IMR-90 (cell line): ENCODE data around the gene MIOX. TPM values are rescaled to one million over a fixed set of nuclear protein-coding genes. Genes with fewer than 3 reads are reported as not detected.

ENCODE experiments used
- ATAC-seq: fragments of 200-7000 bp; cut with Tn5 transposase; 2 replicates; pipeline ENCODE4 v1.9.1; 2020; ENCODE audit warnings: low read depth, mild to moderate bottlenecking, moderate library complexity
- BruUV-seq: library from RNA; stranded (reverse); fragments of 400-500 nt; replicated peaks from 2 replicates; lab custom pipeline; 2021; lab: Mats Ljungman, UMichigan
- CTCF ChIA-PET: fragments of 300-600 bp; formaldehyde crosslinking; extraction: SDS; loops from one replicate; lab custom pipeline; 2021; ENCODE audit warnings: antibody characterized with exemption; lab: Yijun Ruan, JAX
- POLR2A ChIA-PET: fragments of 300-600 bp; sonication (Branson Sonifier 250); formaldehyde crosslinking; loops from one replicate; lab custom pipeline; 2022; ENCODE audit warnings: antibody characterized with exemption; ENCODE audit not compliant: unreplicated experiment; lab: Charles Lee
- DNase-seq: peaks from one replicate; pipeline ENCODE4 v3.0.0; 2013
- H2AFZ ChIP-seq: replicated peaks from 2 replicates; pipeline ENCODE3; 2013; ENCODE audit warnings: low read length, mild to moderate bottlenecking; ENCODE audit not compliant: poor library complexity
- H2AK5ac ChIP-seq: 2 replicates; pipeline ENCODE4 v1.6.1; 2013; ENCODE audit warnings: low read depth, low read length, inconsistent platforms
- H2AK9ac ChIP-seq: replicated peaks from 2 replicates; pipeline ENCODE3; 2013; ENCODE audit warnings: mild to moderate bottlenecking, low read depth, low read length, moderate library complexity; ENCODE audit not compliant: poor library complexity
- H2BK120ac ChIP-seq: 2 replicates; pipeline ENCODE4 v1.6.1; 2013; ENCODE audit warnings: low read depth, low read length, inconsistent platforms
- H2BK15ac ChIP-seq: 3 replicates; pipeline ENCODE4 v1.6.1; 2013; ENCODE audit warnings: low read depth, low read length, inconsistent platforms
- H2BK20ac ChIP-seq: 2 replicates; pipeline ENCODE4 v1.6.1; 2013; ENCODE audit warnings: low read depth, mild to moderate bottlenecking, inconsistent platforms, low read length, moderate library complexity
- H2BK5ac ChIP-seq: 2 replicates; pipeline ENCODE4 v1.6.1; 2013; ENCODE audit warnings: mild to moderate bottlenecking, low read depth, low read length, inconsistent platforms; ENCODE audit not compliant: poor library complexity, severe bottlenecking
- H3K14ac ChIP-seq: replicated peaks from 2 replicates; pipeline ENCODE4 v1.6.1; 2013; ENCODE audit warnings: low read depth, low read length, inconsistent platforms
- H3K18ac ChIP-seq: 2 replicates; pipeline ENCODE4 v1.6.1; 2013; ENCODE audit warnings: low read depth, low read length, control low read depth
- H3K23ac ChIP-seq: 2 replicates; pipeline ENCODE4 v1.6.1; 2013; ENCODE audit warnings: low read depth, low read length, inconsistent platforms
- H3K27ac ChIP-seq: 2 replicates; pipeline ENCODE4 v1.5.1; 2013; ENCODE audit warnings: mild to moderate bottlenecking, control low read depth, low read length; ENCODE audit not compliant: insufficient read depth
- H3K27me3 ChIP-seq: 2 replicates; pipeline ENCODE4 v1.6.1; 2013; ENCODE audit warnings: low read length; ENCODE audit not compliant: control insufficient read depth, insufficient read depth
- H3K36me3 ChIP-seq: 2 replicates; pipeline ENCODE4 v1.6.1; 2013; ENCODE audit warnings: low read length, mixed read lengths; ENCODE audit not compliant: control insufficient read depth, insufficient read depth
- H3K4ac ChIP-seq: 2 replicates; pipeline ENCODE4 v1.6.1; 2013; ENCODE audit warnings: low read depth, low read length, inconsistent platforms
- H3K4me1 ChIP-seq: 2 replicates; pipeline ENCODE4 v1.6.1; 2013; ENCODE audit warnings: low read length, mixed read lengths; ENCODE audit not compliant: control insufficient read depth, insufficient read depth
- H3K4me2 ChIP-seq: 2 replicates; pipeline ENCODE4 v1.6.1; 2013; ENCODE audit warnings: low read depth, mild to moderate bottlenecking, control low read depth, low read length, moderate library complexity
- H3K4me3 ChIP-seq: 2 replicates; pipeline ENCODE4 v1.5.1; 2013; ENCODE audit warnings: low read depth, mild to moderate bottlenecking, control low read depth, low read length, moderate library complexity; ENCODE audit not compliant: insufficient read depth
- H3K56ac ChIP-seq: 2 replicates; pipeline ENCODE4 v1.6.1; 2013; ENCODE audit warnings: low read length, inconsistent platforms; ENCODE audit not compliant: insufficient read depth; ENCODE audit errors: extremely low read depth
- H3K79me1 ChIP-seq, 2 experiments: 2 replicates each; pipeline ENCODE4 v1.6.1; 2013; ENCODE audit warnings: low read length in 2 of 2, inconsistent platforms in 1 of 2, low read depth in 1 of 2
- H3K9ac ChIP-seq: 2 replicates; pipeline ENCODE4 v1.6.1; 2013; ENCODE audit warnings: low read depth, low read length, control low read depth
- H3K9me1 ChIP-seq: 2 replicates; pipeline ENCODE4 v1.6.1; 2013; ENCODE audit warnings: low read length, inconsistent platforms; ENCODE audit not compliant: insufficient read depth
- H3K9me3 ChIP-seq: 2 replicates; pipeline ENCODE4 v1.6.1; 2013; ENCODE audit warnings: low read length; ENCODE audit not compliant: control insufficient read depth, insufficient read depth
- H4K20me1 ChIP-seq: 2 replicates; pipeline ENCODE4 v1.6.1; 2013; ENCODE audit warnings: low read length, inconsistent platforms; ENCODE audit not compliant: insufficient read depth
- H4K5ac ChIP-seq: 2 replicates; pipeline ENCODE4 v1.6.1; 2013; ENCODE audit warnings: mild to moderate bottlenecking, low read depth, low read length, control low read depth
- H4K8ac ChIP-seq, 2 experiments: 2 replicates each; pipeline ENCODE4 v1.6.1; 2013; ENCODE audit warnings: low read depth in 2 of 2, low read length in 2 of 2, control low read depth in 1 of 2, inconsistent platforms in 1 of 2
- H4K91ac ChIP-seq: 2 replicates; pipeline ENCODE4 v1.6.1; 2013; ENCODE audit warnings: low read depth, low read length, inconsistent platforms; ENCODE audit not compliant: insufficient read depth
- MAZ ChIP-seq: IDR thresholded peaks from 2 replicates; pipeline ENCODE4 v1.6.1; 2012; ENCODE audit warnings: low read depth, mild to moderate bottlenecking, low read length, improper control_type of control experiment, moderate library complexity, borderline replicate concordance
- NFE2L2 ChIP-seq: fragments of 150-350 bp; IDR thresholded peaks from 2 replicates; pipeline ENCODE4 v1.6.1; 2016; ENCODE audit warnings: low read depth, mild to moderate bottlenecking, low read length
- POLR2A ChIP-seq: IDR thresholded peaks from 2 replicates; pipeline ENCODE4 v1.6.1; 2012; ENCODE audit warnings: mild to moderate bottlenecking, low read depth, low read length
- RAD21 ChIP-seq: IDR thresholded peaks from 2 replicates; pipeline ENCODE4 v1.6.1; 2012; ENCODE audit warnings: low read length, improper control_type of control experiment
- WGBS, 2 experiments: methylation state at CpG; one replicate each; pipeline versions ENCODE4 v1.1.5 to v1.1.7; 2013; ENCODE audit warnings: missing lambda C conversion rate in 2 of 2; ENCODE audit not compliant: insufficient read length in 1 of 2; ENCODE audit errors: extremely low coverage in 2 of 2; 5-methylcytosine and 5-hydroxymethylcytosine counted together
- dilution Hi-C: fragments of 300-500 bp; cut with HindIII; formaldehyde crosslinking; loops from one replicate; pipeline ENCODE4 v1.14.3; 2018; ENCODE audit warnings: low sequenced_read_pairs; ENCODE audit not compliant: unreplicated experiment
- in situ Hi-C: fragments of 300-500 bp; cut with MboI; formaldehyde crosslinking; loops from 3 replicates; pipeline ENCODE4 v1.14.3; 2019; ENCODE audit warnings: low sequenced_read_pairs, inconsistent platforms, mixed read lengths
- intact Hi-C: fragments of 100-400 bp; cut with micrococcal nuclease; formaldehyde crosslinking; loops from 2 replicates; pipeline ENCODE4 v1.10.0; 2022
- polyA plus RNA-seq, 3 experiments: library from polyadenylated mRNA; depleted of rRNA; stranded (reverse); fragments of >200 nt; gene quantifications; 2 replicates each; pipeline ENCODE4 v1.2.3, GENCODE V29; 2012; ENCODE audit warnings: low replicate concordance in 1 of 3
- total RNA-seq: library from RNA; depleted of rRNA; stranded (reverse); fragments of >200 nt; gene quantifications from 2 replicates; pipeline ENCODE4 v1.2.3, GENCODE V29; 2012

MIOX gene
- total and polyA plus RNA-seq, 2 of the 4 experiments (the other 2 are of a cell fraction): not detected

DNA sequence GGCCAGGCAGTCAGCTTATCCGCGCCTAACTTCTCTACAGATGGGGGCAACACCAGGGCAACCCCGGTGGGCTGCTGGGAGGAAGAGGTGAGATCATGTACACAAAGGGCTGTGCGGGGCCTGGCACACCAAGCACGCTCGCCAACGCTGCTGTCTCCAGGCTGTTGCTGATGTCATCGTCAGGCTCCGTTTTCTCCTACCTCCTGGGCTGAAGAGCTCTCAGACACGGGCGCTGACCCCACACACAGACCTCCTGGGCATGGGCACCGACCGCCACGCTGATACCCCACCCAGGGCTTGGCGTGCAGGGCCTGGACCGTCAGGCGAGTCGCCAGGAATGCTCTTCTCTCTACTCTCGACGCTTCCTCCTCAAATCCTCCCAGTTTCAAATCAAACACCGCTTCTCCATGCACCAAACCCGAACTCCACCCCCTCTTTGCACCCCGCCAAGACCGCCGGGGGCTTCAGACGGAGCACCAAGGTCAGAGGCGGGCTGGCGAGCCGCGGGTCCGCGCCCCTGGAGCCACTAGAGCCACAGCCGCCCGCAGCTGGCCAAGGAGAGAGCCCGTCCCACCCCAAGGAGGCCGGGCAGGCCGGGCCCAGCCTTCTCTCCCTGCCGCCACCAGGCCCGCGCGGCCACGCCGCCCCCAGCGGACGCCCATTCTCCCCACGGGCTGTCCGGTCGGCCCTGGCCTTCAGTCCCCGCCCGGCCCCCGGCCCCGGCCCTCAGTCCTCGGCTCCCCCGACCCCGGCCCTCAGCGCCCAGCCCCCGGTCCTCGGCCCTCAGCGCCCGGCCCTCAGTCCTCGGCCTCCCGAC lies 12.6 kb upstream of the MIOX start (continued):
- no peak for TF ChIP-seq RAD21

DNA sequence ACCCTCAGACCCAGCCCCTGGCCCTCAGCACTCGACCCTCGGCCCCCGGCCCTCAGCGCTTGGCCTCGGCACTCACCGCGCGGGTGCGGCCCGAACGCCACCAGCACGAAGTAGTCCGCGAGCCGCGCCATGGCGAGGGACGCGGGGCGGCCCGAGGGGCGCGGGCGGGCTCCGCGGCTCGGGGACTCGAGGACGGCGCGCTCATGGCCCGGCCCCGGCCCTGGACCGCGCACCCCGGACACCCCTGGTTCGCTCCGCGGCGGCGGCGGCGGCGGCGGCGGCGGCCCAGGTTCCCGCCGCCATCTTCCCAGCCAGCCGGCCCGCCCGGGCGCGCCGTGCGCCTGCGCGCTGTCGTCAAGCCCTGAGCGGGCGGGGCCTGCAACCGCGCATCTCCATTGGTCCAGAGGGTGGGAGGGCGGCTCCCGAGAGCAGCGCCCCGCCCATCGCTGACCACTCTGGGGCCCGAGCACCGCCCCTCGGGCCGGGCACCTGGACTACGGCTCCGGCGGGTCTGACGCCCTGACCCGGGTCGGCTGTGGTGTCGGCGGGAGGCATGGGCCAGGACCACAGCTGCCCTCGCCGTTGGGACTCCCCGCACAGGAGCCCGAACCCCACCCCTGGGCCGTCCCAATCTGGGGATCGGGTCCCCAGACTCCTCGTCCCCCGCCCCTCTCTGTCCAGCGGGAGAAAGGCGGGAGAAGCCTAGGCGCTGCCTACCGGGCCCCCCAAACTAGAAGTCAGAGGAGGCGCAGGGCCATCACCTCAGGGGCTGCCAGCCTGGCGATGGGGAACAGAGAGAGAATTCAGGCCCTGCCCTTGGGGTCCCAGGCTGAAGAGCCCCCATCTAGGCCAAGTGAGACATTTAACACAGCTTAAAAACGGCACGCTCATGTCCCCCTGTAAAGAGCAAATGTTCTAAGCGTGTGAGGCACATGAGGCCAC lies 11.7 kb upstream of the MIOX start, which contains the start of gene SBF1:
Gene SBF1, minus strand, starts transcription at position 326 of the 942 bp plus-strand sequence. Its CDS starts 195 bp downstream, at position 131.
- Histone ChIP-seq H3K9me1 (peaks cover 20% of the 10 kb centered on the region), H2BK120ac (no peak within 1 kb of the TSS; the same call in 1 of the 2 replicates), H3K79me1 (peaks cover 13 to 42% of the 10 kb centered on the region in 2 experiments; a peak in 3 of 4 replicates), H3K18ac (no peak within 1 kb of the TSS), H3K4ac (peak within 1 kb of the TSS; percentile 2), H3K4me1 (peaks cover 21% of the 10 kb centered on the region), H4K91ac (peak within 1 kb of the TSS; percentile 58; the same call in 1 of the 2 replicates), H3K23ac (peak within 1 kb of the TSS; percentile 40; the same call in 1 of the 2 replicates), H3K9ac (peak within 1 kb of the TSS; percentile 54), H3K9me3 (no peaks in the 10 kb centered on the region), H3K14ac (peak within 1 kb of the TSS; percentile 17), H2AK5ac (peak within 1 kb of the TSS; percentile 29), H4K20me1 (peaks cover 43% of the 10 kb centered on the region), H2BK15ac (no peak within 1 kb of the TSS), H3K27ac (peak within 1 kb of the TSS; percentile 53), H3K4me3 (peak within 1 kb of the TSS; percentile 87), H4K5ac (no peak within 1 kb of the TSS), H3K4me2 (peak within 1 kb of the TSS; percentile 91), H2BK5ac (peak within 1 kb of the TSS; percentile 29), H3K36me3 (peaks cover 2% of the 10 kb centered on the region; the same call in 1 of the 2 replicates), H3K27me3 (peaks cover 9% of the 10 kb centered on the region), H4K8ac (peak within 1 kb of the TSS; percentile 59 to 72; a peak in 3 of 4 replicates), H3K56ac (no peak within 1 kb of the TSS), H2BK20ac (no peak within 1 kb of the TSS), H2AK9ac (peak within 1 kb of the TSS; percentile 78), H2AFZ (peak within 1 kb of the TSS; percentile 96)
- intact Hi-C loops (loop anchor here (1.0 kb wide), 1 partner anchor 23 kb away; no protein-coding TSS in a partner anchor), in situ Hi-C loops (no loop called here), dilution Hi-C loops (no loop called here)
- ATAC-seq (peak; percentile 96), DNase-seq (peak; percentile 84)
- TF ChIP-seq MAZ (peak; percentile 88; the same call in 1 of the 2 replicates), NFE2L2 (no peak), POLR2A (0 out of 2 replicates have a peak, but pooled peaks have one; percentile 26)
- ChIA-PET POLR2A (no interaction called here), CTCF (interaction anchor here (0.6 kb wide), 1 partner anchor 27 kb away, joined by 3 read pairs; no protein-coding TSS in a partner anchor)
- WGBS, 2 experiments: 1% methylated on average over 30 of the region's 97 CpGs; no CpG with 5 or more reads in 1 of the 2 experiments
- no TSS peak for BruUV-seq
